ENCODE results near the gene VWA8.

The VWA8 gene

GRCh38 chr13:41942462-41943094 lies 18.3 kb downstream of the VWA8 start:
- no peak overlapping the region for H3K4me3 ChIP-seq (ENCODE audit: control insufficient read depth in 1 of 7, extremely low read depth in 1 of 7, insufficient read depth in 4 of 7, low read depth in 2 of 7, low read length in 6 of 7)
- POLR2A ChIA-PET = no interaction called here
- CTCF ChIA-PET = interaction anchor here (1.0 kb wide), 1 partner anchor 10 kb away, joined by 3 read pairs; no protein-coding TSS in a partner anchor
- peaks cover 0 to 20% (median 8%) of the 10 kb centered on the region in 5 experiments for H3K9me3 ChIP-seq (ENCODE audit: control extremely low read depth in 1 of 5, control insufficient read depth in 4 of 5, insufficient read depth in 2 of 5, low read depth in 1 of 5, low read length in 4 of 5)
- no peaks in the 10 kb centered on the region for H3K4me1 ChIP-seq (ENCODE audit: control extremely low read depth in 1 of 4, control insufficient read depth in 4 of 4, insufficient read depth in 4 of 4, low read length in 3 of 4)
- WGBS (ENCODE audit: insufficient coverage) = no CpG with 5 or more reads among the region's 2 CpGs
- peaks cover 3 to 24% (median 15%) of the 10 kb centered on the region in 4 experiments for H3K36me3 ChIP-seq (ENCODE audit: control insufficient read depth in 4 of 4, insufficient read depth in 4 of 4, low read length in 3 of 4)
- no peak for DNase-seq
- no peaks in the 10 kb centered on the region for H3K27me3 ChIP-seq (replicated peaks in 2 of 5; ENCODE audit: control insufficient read depth in 4 of 5, insufficient read depth in 5 of 5, low read length in 4 of 5)
- no peak overlapping the region for H3K27ac ChIP-seq (ENCODE audit: insufficient read depth in 1 of 2, low read depth in 1 of 2, low read length in 2 of 2, poor library complexity in 1 of 2, severe bottlenecking in 2 of 2)

GRCh38 chr13:41941174-41941573 lies 19.7 kb downstream of the VWA8 start:
- Histone ChIP-seq H3K36me3 (ENCODE audit: control insufficient read depth in 4 of 4, insufficient read depth in 4 of 4, low read length in 3 of 4) (peaks cover 0 to 20% (median 8%) of the 10 kb centered on the region in 4 experiments), H3K27ac (ENCODE audit: insufficient read depth in 1 of 2, low read depth in 1 of 2, low read length in 2 of 2, poor library complexity in 1 of 2, severe bottlenecking in 2 of 2) (no peak overlapping the region), H3K9me3 (ENCODE audit: control extremely low read depth in 1 of 5, control insufficient read depth in 4 of 5, insufficient read depth in 2 of 5, low read depth in 1 of 5, low read length in 4 of 5) (peaks cover 0 to 10% (median 4%) of the 10 kb centered on the region in 5 experiments), H3K4me1 (ENCODE audit: control extremely low read depth in 1 of 4, control insufficient read depth in 4 of 4, insufficient read depth in 4 of 4, low read length in 3 of 4) (no peaks in the 10 kb centered on the region), H3K4me3 (ENCODE audit: control insufficient read depth in 1 of 7, extremely low read depth in 1 of 7, insufficient read depth in 4 of 7, low read depth in 2 of 7, low read length in 6 of 7) (no peak overlapping the region), H3K27me3 (replicated peaks in 2 of 5; ENCODE audit: control insufficient read depth in 4 of 5, insufficient read depth in 5 of 5, low read length in 4 of 5) (no peaks in the 10 kb centered on the region)
- ChIA-PET POLR2A (no interaction called here), CTCF (interaction anchor here (0.7 to 0.9 kb wide), 2 partner anchors 9 to 10 kb away, joined by 3 to 7 read pairs; no protein-coding TSS in a partner anchor)
- WGBS (ENCODE audit: insufficient coverage) = 96% methylated on average over 3 of the region's 5 CpGs
- no peak for DNase-seq

- DNase-seq = no peak
- peaks cover 0 to 3% (median 0%) of the 10 kb centered on the region in 5 experiments for H3K9me3 ChIP-seq (ENCODE audit: control extremely low read depth in 1 of 5, control insufficient read depth in 4 of 5, insufficient read depth in 2 of 5, low read depth in 1 of 5, low read length in 4 of 5)
- CTCF ChIA-PET = no interaction called here
Measured at GRCh38 chr13:41939398-41939797, 21.5 kb downstream of the VWA8 start.

GRCh38 chr13:41938918-41939317 lies 22.0 kb downstream of the VWA8 start:
- DNase-seq = no peak
- peaks cover 0 to 15% (median 7%) of the 10 kb centered on the region in 4 experiments for H3K36me3 ChIP-seq (ENCODE audit: control insufficient read depth in 4 of 4, insufficient read depth in 4 of 4, low read length in 3 of 4)
- no peak overlapping the region for H3K27ac ChIP-seq (ENCODE audit: insufficient read depth in 1 of 2, low read depth in 1 of 2, low read length in 2 of 2, poor library complexity in 1 of 2, severe bottlenecking in 2 of 2)
- POLR2A ChIA-PET = no interaction called here
- H3K9me3 ChIP-seq (ENCODE audit: control extremely low read depth in 1 of 5, control insufficient read depth in 4 of 5, insufficient read depth in 2 of 5, low read depth in 1 of 5, low read length in 4 of 5) = peaks cover 0 to 4% (median 0%) of the 10 kb centered on the region in 5 experiments
- H3K4me3 ChIP-seq (ENCODE audit: control insufficient read depth in 1 of 7, extremely low read depth in 1 of 7, insufficient read depth in 4 of 7, low read depth in 2 of 7, low read length in 6 of 7) = no peak overlapping the region
- 100% methylated on average over 1 of the region's 1 CpG for WGBS (ENCODE audit: insufficient coverage)
- no peaks in the 10 kb centered on the region for H3K4me1 ChIP-seq (ENCODE audit: control extremely low read depth in 1 of 4, control insufficient read depth in 4 of 4, insufficient read depth in 4 of 4, low read length in 3 of 4)
- H3K27me3 ChIP-seq (replicated peaks in 2 of 5; ENCODE audit: control insufficient read depth in 4 of 5, insufficient read depth in 5 of 5, low read length in 4 of 5) = no peaks in the 10 kb centered on the region
- CTCF ChIA-PET = no interaction called here

More at GRCh38 chr13:41939398-41939797, 21.5 kb downstream of the VWA8 start:
- Histone ChIP-seq H3K27ac (ENCODE audit: insufficient read depth in 1 of 2, low read depth in 1 of 2, low read length in 2 of 2, poor library complexity in 1 of 2, severe bottlenecking in 2 of 2) (no peak overlapping the region), H3K27me3 (replicated peaks in 2 of 5; ENCODE audit: control insufficient read depth in 4 of 5, insufficient read depth in 5 of 5, low read length in 4 of 5) (no peaks in the 10 kb centered on the region), H3K4me3 (ENCODE audit: control insufficient read depth in 1 of 7, extremely low read depth in 1 of 7, insufficient read depth in 4 of 7, low read depth in 2 of 7, low read length in 6 of 7) (no peak overlapping the region), H3K4me1 (ENCODE audit: control extremely low read depth in 1 of 4, control insufficient read depth in 4 of 4, insufficient read depth in 4 of 4, low read length in 3 of 4) (no peaks in the 10 kb centered on the region), H3K36me3 (ENCODE audit: control insufficient read depth in 4 of 4, insufficient read depth in 4 of 4, low read length in 3 of 4) (peaks cover 0 to 12% (median 7%) of the 10 kb centered on the region in 4 experiments)
- POLR2A ChIA-PET = no interaction called here

- Histone ChIP-seq H3K4me3 (ENCODE audit: control insufficient read depth in 1 of 7, extremely low read depth in 1 of 7, insufficient read depth in 4 of 7, low read depth in 2 of 7, low read length in 6 of 7) (no peak overlapping the region), H3K27ac (ENCODE audit: insufficient read depth in 1 of 2, low read depth in 1 of 2, low read length in 2 of 2, poor library complexity in 1 of 2, severe bottlenecking in 2 of 2) (no peak overlapping the region), H3K4me1 (ENCODE audit: control extremely low read depth in 1 of 4, control insufficient read depth in 4 of 4, insufficient read depth in 4 of 4, low read length in 3 of 4) (no peaks in the 10 kb centered on the region), H3K27me3 (replicated peaks in 2 of 5; ENCODE audit: control insufficient read depth in 4 of 5, insufficient read depth in 5 of 5, low read length in 4 of 5) (no peaks in the 10 kb centered on the region), H3K36me3 (ENCODE audit: control insufficient read depth in 4 of 4, insufficient read depth in 4 of 4, low read length in 3 of 4) (peaks cover 0 to 12% (median 3%) of the 10 kb centered on the region in 4 experiments), H3K9me3 (ENCODE audit: control extremely low read depth in 1 of 5, control insufficient read depth in 4 of 5, insufficient read depth in 2 of 5, low read depth in 1 of 5, low read length in 4 of 5) (peaks cover 0 to 6% (median 0%) of the 10 kb centered on the region in 5 experiments)
- 100% methylated on average over 1 of the region's 5 CpGs for WGBS (ENCODE audit: insufficient coverage)
- no peak for DNase-seq
- POLR2A ChIA-PET = no interaction called here
- CTCF ChIA-PET = interaction anchor here (1.5 kb wide), 1 partner anchor 24 kb away, joined by 4 read pairs; the partner anchor contains the start of gene VWA8
Measured at GRCh38 chr13:41937388-41937787, 23.5 kb downstream of the VWA8 start.

- Histone ChIP-seq H3K36me3 (ENCODE audit: control insufficient read depth in 4 of 4, insufficient read depth in 4 of 4, low read length in 3 of 4) (peaks cover 0 to 10% (median 0%) of the 10 kb centered on the region in 4 experiments), H3K27me3 (replicated peaks in 2 of 5; ENCODE audit: control insufficient read depth in 4 of 5, insufficient read depth in 5 of 5, low read length in 4 of 5) (no peaks in the 10 kb centered on the region), H3K4me1 (ENCODE audit: control extremely low read depth in 1 of 4, control insufficient read depth in 4 of 4, insufficient read depth in 4 of 4, low read length in 3 of 4) (no peaks in the 10 kb centered on the region), H3K4me3 (ENCODE audit: control insufficient read depth in 1 of 7, extremely low read depth in 1 of 7, insufficient read depth in 4 of 7, low read depth in 2 of 7, low read length in 6 of 7) (no peak overlapping the region), H3K9me3 (ENCODE audit: control extremely low read depth in 1 of 5, control insufficient read depth in 4 of 5, insufficient read depth in 2 of 5, low read depth in 1 of 5, low read length in 4 of 5) (peaks cover 0 to 6% (median 0%) of the 10 kb centered on the region in 5 experiments), H3K27ac (ENCODE audit: insufficient read depth in 1 of 2, low read depth in 1 of 2, low read length in 2 of 2, poor library complexity in 1 of 2, severe bottlenecking in 2 of 2) (no peak overlapping the region)
- CTCF ChIA-PET = no interaction called here
- WGBS (ENCODE audit: insufficient coverage) = no CpG with 5 or more reads among the region's 1 CpG
- POLR2A ChIA-PET = no interaction called here
- no peak for DNase-seq
Measured at GRCh38 chr13:41935501-41935900, 25.4 kb downstream of the VWA8 start.

- DNase-seq = no peak
- no peak overlapping the region for H3K27ac ChIP-seq (ENCODE audit: insufficient read depth in 1 of 2, low read depth in 1 of 2, low read length in 2 of 2, poor library complexity in 1 of 2, severe bottlenecking in 2 of 2)
- H3K4me1 ChIP-seq (ENCODE audit: control extremely low read depth in 1 of 4, control insufficient read depth in 4 of 4, insufficient read depth in 4 of 4, low read length in 3 of 4) = no peaks in the 10 kb centered on the region
- peaks cover 0 to 10% (median 0%) of the 10 kb centered on the region in 4 experiments for H3K36me3 ChIP-seq (ENCODE audit: control insufficient read depth in 4 of 4, insufficient read depth in 4 of 4, low read length in 3 of 4)
- WGBS (ENCODE audit: insufficient coverage) = 100% methylated on average over 1 of the region's 1 CpG
- H3K9me3 ChIP-seq (ENCODE audit: control extremely low read depth in 1 of 5, control insufficient read depth in 4 of 5, insufficient read depth in 2 of 5, low read depth in 1 of 5, low read length in 4 of 5) = peaks cover 0 to 11% (median 0%) of the 10 kb centered on the region in 5 experiments
- POLR2A ChIA-PET = no interaction called here
- H3K4me3 ChIP-seq (ENCODE audit: control insufficient read depth in 1 of 7, extremely low read depth in 1 of 7, insufficient read depth in 4 of 7, low read depth in 2 of 7, low read length in 6 of 7) = no peak overlapping the region
- H3K27me3 ChIP-seq (replicated peaks in 2 of 5; ENCODE audit: control insufficient read depth in 4 of 5, insufficient read depth in 5 of 5, low read length in 4 of 5) = no peaks in the 10 kb centered on the region
- CTCF ChIA-PET = interaction anchor here (0.7 kb wide), 1 partner anchor 175 kb away, joined by 3 read pairs; no protein-coding TSS in a partner anchor
Measured at GRCh38 chr13:41934994-41935393, 25.9 kb downstream of the VWA8 start.

Measured in common myeloid progenitor, CD34-positive (primary cell).